ENCODE data around the gene ZNF93. TPM values are rescaled to one million over a fixed set of nuclear protein-coding genes. Genes with fewer than 3 reads are reported as not detected.

Gene ZNF93
- total RNA-seq, 2 donors from 2014 or later = 6.1 to 7.6 TPM

Other genes with a start within 250 kb of the ZNF93 start
- gene ATP13A1, start 237.3 kb upstream of the ZNF93 start, total RNA-seq = 100 to 1,000 TPM; 227 to 315 TPM
- 1 to 10 TPM; 4.1 to 7.1 TPM for gene ZNF101, start 232.1 kb upstream of the ZNF93 start, total RNA-seq
- gene ZNF14, start 167.8 kb upstream of the ZNF93 start, total RNA-seq = 1 to 10 TPM; 9.5 to 9.9 TPM
- 10 to 100 TPM; 35.7 to 37.2 TPM for gene ZNF506, start 79.2 kb upstream of the ZNF93 start, total RNA-seq
- gene ZNF253, start 35.1 kb upstream of the ZNF93 start, total RNA-seq = 10 to 100 TPM; 10.6 to 20.0 TPM
- 1 to 10 TPM; 4.3 to 4.9 TPM for gene ZNF682, start 138.6 kb downstream of the ZNF93 start, total RNA-seq
- gene ZNF90, start 177.1 kb downstream of the ZNF93 start, total RNA-seq = 1 to 10 TPM; 4.1 to 4.5 TPM

All from prostate gland (tissue), 2 donors.